ENCODE measurements around the gene TTN.
A peak's percentile ranks its signal among the peaks of the same experiment; 100 is the strongest.

The TTN gene

GRCh38 chr2:178811045-178811444 is 3.8 kb upstream of the TTN start:
- no peak for DNase-seq

GRCh38 chr2:178810422-178810821 is 3.2 kb upstream of the TTN start:
- no peak for DNase-seq

DNA sequence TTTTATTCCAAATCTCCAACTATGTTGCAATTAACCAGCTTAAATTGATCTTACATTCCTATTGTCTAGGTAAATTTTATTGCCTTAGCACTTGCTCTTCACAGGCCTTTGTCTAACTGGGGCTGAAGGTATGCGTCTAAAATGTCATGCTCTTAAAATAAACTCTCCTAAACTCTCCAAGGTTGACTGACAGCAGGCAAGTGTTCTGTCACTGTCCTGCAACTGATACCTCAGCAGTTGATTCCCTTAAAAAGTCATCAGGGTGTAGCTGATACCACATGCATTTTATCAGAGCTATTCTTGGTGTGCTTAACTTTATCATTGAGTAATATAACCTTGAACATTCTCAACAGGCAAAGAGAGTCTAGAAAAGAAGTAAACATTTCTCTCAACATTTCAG is 680 bp downstream of the TTN start:
- DNase-seq: no peak

DNA sequence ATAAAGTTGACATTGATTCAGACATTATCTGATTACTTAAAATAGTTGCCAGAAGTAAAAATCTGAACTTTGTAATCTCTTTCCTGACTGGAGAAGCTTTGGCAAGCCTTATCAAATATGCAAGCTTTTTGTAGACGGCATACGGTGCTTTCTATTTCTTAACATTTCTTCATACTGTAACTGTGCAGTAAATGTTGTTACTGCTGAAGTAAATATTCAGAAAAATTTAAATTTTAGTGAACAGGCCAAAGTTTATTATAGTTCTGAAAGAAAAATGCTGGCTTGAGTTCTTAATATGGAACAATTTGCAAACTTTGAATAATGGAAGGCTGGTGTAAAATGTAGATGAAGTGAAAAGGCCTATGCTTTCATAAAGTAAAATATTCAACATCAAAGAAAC is 1.8 kb downstream of the TTN start:
- DNase-seq: no peak

GRCh38 chr2:178804791-178805190 is 2.4 kb downstream of the TTN start:
- no peak for DNase-seq

GRCh38 chr2:178800510-178800909 is 6.7 kb downstream of the TTN start:
- no peak for DNase-seq

DNA sequence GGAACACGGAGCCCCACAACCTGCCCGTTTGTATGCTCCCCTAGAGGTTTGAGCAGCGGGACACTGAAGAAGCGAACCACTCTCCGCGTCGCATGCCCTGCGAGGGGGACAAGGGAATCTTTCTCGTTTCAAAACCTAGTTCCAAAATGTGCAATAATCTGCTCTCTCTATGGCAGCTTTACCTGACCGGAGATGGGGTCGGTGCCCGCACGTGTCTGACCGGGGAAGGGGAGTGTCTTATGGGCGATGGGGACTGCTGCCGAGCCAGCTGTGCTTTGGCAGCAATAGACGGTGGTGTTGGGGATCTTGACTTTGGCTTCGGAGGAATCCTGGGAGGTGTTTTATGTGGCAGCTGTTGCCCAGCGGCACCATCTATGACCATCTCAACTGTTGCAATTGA is 7.9 kb downstream of the TTN start:
- no peak for DNase-seq

- no peak for DNase-seq
Observed at GRCh38 chr2:178796079-178796677, 11.0 kb downstream of the TTN start.

- no peak for DNase-seq
Observed at GRCh38 chr2:178787934-178788333, 19.3 kb downstream of the TTN start.

GRCh38 chr2:178787155-178787554 is 20.1 kb downstream of the TTN start:
- no peak for DNase-seq

DNA sequence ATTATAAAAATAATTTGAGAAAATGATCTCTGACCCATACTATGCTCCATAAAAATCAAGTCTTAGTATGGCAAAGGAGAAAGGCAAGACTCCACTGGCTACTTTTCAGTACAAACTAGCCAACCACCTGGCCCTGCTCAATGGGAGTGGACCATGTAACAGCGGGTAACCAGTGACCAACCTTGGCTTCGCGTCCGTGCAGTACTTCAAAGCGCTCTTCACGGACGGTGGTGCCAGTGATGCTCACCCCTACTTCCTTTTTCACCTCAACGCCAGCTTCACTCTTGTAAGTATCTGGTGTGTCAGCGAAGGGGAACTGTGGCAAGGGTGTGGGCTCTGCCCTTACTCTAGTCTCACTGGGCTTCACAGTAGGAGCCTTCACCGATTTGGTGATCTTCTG is 23.3 kb downstream of the TTN start:
- DNase-seq: no peak

DNA sequence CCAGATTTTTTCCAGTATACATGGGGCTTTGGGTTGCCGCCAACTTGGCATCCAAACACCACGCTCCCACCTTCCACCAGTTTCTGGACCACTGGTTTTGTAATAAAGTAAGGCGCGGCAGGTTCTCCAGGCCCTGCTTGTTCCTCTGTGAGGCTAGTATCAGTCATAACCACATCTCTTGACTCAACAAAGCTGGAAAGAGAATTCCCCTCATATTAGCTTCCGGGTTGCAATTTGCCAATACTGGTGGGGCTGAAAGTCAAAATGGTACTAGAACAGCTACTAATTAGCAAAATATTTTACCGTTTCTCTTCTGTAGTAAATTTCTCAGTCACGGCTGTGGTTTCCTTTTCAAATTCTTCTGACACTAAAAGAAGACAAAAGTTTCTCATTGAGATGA is 25.0 kb downstream of the TTN start:
- no peak for DNase-seq

DNA sequence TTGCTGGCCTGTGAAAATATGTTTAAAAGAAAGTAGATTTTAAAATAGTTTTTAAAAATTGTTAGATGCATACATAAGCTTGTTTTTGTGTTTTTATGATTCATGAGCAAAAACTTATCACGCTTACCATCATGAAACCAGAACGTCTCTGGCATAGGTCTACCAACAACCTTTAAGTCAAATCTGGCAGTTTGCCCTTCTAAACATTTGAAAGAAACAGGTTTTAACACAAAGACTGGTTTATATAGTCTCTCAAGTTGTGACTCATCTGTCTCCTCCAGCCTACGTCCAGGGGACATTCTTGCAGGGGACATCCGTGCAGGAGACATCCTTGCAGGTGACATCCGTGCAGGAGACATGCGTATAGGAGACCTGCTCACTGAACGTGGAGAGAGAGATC is 29.6 kb downstream of the TTN start:
- no peak for DNase-seq

- DNase-seq: no peak
Observed at GRCh38 chr2:178776751-178777150, 30.5 kb downstream of the TTN start.

GRCh38 chr2:178775975-178776374 is 31.2 kb downstream of the TTN start:
- DNase-seq: no peak

GRCh38 chr2:178770518-178770917 is 36.7 kb downstream of the TTN start:
- no peak for DNase-seq

DNA sequence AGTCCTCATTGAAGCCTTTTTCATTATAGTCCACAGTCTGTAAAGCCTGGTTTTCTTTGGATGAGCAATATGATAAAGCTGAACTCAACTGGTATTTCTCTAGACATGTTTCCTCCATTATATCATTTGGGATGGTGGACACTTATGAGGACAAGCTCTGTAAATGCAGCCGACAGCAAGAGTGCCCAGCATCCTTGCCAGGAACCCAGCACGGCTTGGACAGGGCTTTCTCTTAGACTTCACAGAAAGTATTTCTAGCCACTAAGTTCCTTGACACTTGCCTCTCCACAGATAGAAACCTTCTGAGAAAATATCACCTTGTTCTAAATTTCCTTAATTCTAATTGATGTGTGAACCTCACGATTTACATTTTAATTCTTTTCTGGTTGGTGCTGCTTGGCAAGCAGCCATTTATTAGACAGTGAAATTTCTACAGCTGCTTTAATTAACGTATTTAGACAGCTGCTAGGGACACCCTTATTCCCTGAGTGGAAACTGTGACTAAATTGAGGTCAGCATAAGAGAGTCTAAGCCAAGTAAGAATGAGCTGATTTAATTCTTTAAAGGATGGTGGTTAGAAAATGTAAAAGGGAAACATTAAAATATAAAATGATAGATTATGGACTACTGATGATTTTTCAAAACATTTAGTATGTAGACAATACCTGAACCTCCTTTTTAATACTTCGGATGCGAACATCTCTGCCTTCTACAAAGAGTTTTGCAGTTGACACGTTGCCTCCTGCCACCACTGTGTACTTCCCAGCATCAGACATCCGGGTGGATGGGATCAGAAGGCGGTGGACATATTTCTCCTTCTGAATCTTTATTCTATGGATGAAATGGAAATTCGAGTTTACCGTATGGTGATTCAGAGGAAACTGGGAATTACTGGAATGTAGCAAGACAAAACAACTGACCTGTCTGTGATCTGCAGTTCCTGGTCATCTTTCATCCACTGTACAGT is 39.8 kb downstream of the TTN start:
- DNase-seq: no peak

GRCh38 chr2:178764097-178764496 is 43.1 kb downstream of the TTN start:
- DNase-seq: no peak

DNA sequence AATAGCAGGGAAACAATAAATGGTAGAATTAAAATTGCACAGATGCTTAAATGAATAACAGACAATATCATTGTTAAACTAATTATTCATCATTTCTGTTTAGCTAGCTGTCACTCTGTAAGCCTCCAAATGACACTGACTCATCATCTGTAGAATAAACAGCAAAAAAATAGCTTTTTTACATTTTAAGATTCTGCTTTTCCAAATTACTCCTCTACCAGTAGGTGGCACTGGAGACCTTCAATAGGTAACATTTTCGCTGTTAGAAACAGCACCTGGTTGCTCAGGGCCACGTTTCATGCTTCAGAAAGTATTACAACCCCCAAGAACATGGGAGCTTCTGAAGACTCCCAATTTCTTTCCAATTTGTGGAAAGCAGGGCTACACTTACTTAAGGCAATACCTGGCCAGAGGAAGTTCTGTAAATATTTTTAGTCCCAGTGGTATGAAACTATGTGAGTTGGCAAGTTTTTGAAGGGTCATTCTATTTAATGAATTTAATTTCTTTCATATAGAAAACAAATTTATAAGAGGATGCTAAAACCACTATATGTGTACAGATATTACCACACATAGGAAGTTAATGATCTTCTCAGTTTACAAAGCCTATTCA is 45.4 kb downstream of the TTN start:
- peak; percentile 1 for DNase-seq

DNA sequence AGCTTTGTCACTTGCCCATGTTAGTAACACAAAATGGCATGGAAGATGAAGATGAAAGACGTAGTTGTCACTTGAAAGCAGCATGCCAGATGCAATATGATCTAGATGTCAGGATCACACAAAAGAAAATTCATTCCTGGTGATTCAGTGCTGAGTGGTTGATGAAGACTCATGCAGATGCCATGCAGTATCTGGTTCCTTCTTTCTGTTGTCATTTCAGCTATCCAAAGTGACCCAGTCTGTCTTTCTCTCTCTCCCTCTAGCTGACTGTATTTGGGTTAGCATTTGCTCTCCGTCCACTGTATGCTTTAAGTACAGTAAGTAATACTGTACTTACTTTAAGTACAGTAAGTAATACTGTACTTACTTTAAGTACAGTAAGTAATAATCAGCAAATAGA is 50.4 kb downstream of the TTN start:
- DNase-seq: no peak

DNA sequence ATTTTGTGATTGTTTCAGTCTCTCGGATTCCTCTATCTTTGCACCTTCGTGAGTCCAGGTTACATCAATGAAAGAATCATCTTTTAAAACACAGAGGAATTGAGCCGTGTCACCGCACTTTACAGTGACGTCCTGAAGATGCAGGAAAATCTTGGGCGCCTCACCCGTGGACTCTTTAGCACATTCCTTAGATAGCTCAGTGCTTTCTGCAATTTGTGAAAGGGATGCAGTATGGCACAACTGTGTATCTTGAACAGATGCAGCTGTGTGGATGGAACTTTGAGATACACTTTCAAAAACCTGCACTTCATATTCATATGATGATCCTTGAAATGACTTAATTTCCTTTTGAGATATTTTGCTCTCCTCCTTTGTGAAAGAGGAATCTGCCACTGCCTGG is 50.9 kb downstream of the TTN start:
- DNase-seq: no peak

- DNase-seq: no peak
Observed at GRCh38 chr2:178747767-178748166, 59.5 kb downstream of the TTN start.

- no peak for DNase-seq
Observed at GRCh38 chr2:178734518-178734917, 72.7 kb downstream of the TTN start.

GRCh38 chr2:178733975-178734374 is 73.2 kb downstream of the TTN start:
- DNase-seq: no peak
